CD14-positive monocyte (primary cell): ENCODE measurements around the gene CCNB2. TPM values are rescaled to one million over a fixed set of nuclear protein-coding genes. Genes with fewer than 3 reads are reported as not detected.

ENCODE experiments used
- DNase-seq, 3 donors: peaks; one replicate each; pipeline ENCODE4 v3.0.0-alpha.2; 2011 to 2022
- H2AFZ ChIP-seq: 2 replicates; pipeline ENCODE4 v1.6.0; 2012; ENCODE audit warnings: mild to moderate bottlenecking, low read depth, low read length, inconsistent platforms; ENCODE audit not compliant: insufficient read depth, poor library complexity, severe bottlenecking
- H3K27ac ChIP-seq, 2 donors: 1 replicate in 1 of 2; 2 replicates in 1 of 2; pipeline ENCODE4 v1.5.1; 2012 to 2013; ENCODE audit warnings: low read length in 2 of 2, control low read depth in 1 of 2, inconsistent platforms in 1 of 2, low read depth in 1 of 2, mild to moderate bottlenecking in 1 of 2
- H3K27me3 ChIP-seq, 2 donors: one replicate each; pipeline versions ENCODE4 v1.6.0 to v1.6.1; 2011 to 2013; ENCODE audit warnings: low read length in 2 of 2; ENCODE audit not compliant: control insufficient read depth in 2 of 2, insufficient read depth in 2 of 2
- H3K36me3 ChIP-seq, 2 donors: replicated peaks in 1 of 2; 1 replicate in 1 of 2; 2 replicates in 1 of 2; pipeline versions ENCODE4 v1.5.1 to v1.6.1; 2012 to 2013; ENCODE audit warnings: low read length in 2 of 2, control low read depth in 1 of 2, inconsistent platforms in 1 of 2, mild to moderate bottlenecking in 1 of 2; ENCODE audit not compliant: insufficient read depth in 2 of 2, control insufficient read depth in 1 of 2
- H3K4me1 ChIP-seq, 2 donors: 1 replicate in 1 of 2; 2 replicates in 1 of 2; pipeline versions ENCODE4 v1.5.1 to v1.6.1; 2012 to 2013; ENCODE audit warnings: low read length in 2 of 2, control low read depth in 1 of 2, inconsistent platforms in 1 of 2, mild to moderate bottlenecking in 1 of 2, moderate library complexity in 1 of 2; ENCODE audit not compliant: insufficient read depth in 2 of 2, control insufficient read depth in 1 of 2
- H3K4me2 ChIP-seq: replicated peaks from 2 replicates; pipeline ENCODE3; 2012; ENCODE audit warnings: low read length, moderate library complexity, mild to moderate bottlenecking; ENCODE audit not compliant: poor library complexity, severe bottlenecking; ENCODE audit errors: extremely low read depth
- H3K4me3 ChIP-seq, 3 experiments: fragments of 200-600 bp in 1 of 3; sonication (generic) in 1 of 3; replicated peaks in 1 of 3; 1 replicate in 2 of 3; 2 replicates in 1 of 3; pipeline ENCODE4 v1.5.1; 2011 to 2013; ENCODE audit warnings: low read length in 3 of 3, mild to moderate bottlenecking in 3 of 3, control low read depth in 2 of 3, low read depth in 2 of 3, inconsistent platforms in 1 of 3, moderate library complexity in 1 of 3
- H3K79me2 ChIP-seq: 2 replicates; pipeline ENCODE4 v1.6.0; 2012; ENCODE audit warnings: mild to moderate bottlenecking, control low read depth, inconsistent platforms, low read length, moderate library complexity; ENCODE audit not compliant: insufficient read depth
- H3K9ac ChIP-seq: 2 replicates; pipeline ENCODE4 v1.6.0; 2017; ENCODE audit warnings: low read length, mild to moderate bottlenecking; ENCODE audit not compliant: insufficient read depth, poor library complexity, severe bottlenecking
- H3K9me3 ChIP-seq, 2 donors: replicated peaks in 1 of 2; 1 replicate in 1 of 2; 2 replicates in 1 of 2; pipeline versions ENCODE4 v1.5.1 to v1.6.1; 2012 to 2013; ENCODE audit warnings: low read length in 2 of 2, control low read depth in 1 of 2; ENCODE audit not compliant: control insufficient read depth in 1 of 2, insufficient read depth in 1 of 2
- H4K20me1 ChIP-seq: 2 replicates; pipeline ENCODE4 v1.6.0; 2012; ENCODE audit warnings: mild to moderate bottlenecking, low read length, control low read depth, moderate library complexity; ENCODE audit not compliant: insufficient read depth
- H3K27ac Mint-ChIP-seq, 7 donors: one replicate each; pipeline ENCODE4 v1.8.0; 2020; ENCODE audit warnings: mild to moderate bottlenecking in 7 of 7, mixed read lengths in 7 of 7, moderate library complexity in 6 of 7, inconsistent platforms in 2 of 7
- H3K27me3 Mint-ChIP-seq, 3 donors: one replicate each; pipeline ENCODE4 v1.8.0; 2021 to 2022; ENCODE audit warnings: low read depth in 3 of 3, mild to moderate bottlenecking in 3 of 3, mixed read lengths in 3 of 3, moderate library complexity in 3 of 3, inconsistent platforms in 1 of 3
- H3K36me3 Mint-ChIP-seq, 2 donors: one replicate each; pipeline ENCODE4 v1.8.0; 2020; ENCODE audit warnings: mixed read lengths in 2 of 2, inconsistent platforms in 1 of 2, mild to moderate bottlenecking in 1 of 2
- H3K4me1 Mint-ChIP-seq: one replicate; pipeline ENCODE4 v1.8.0; 2020; ENCODE audit warnings: mild to moderate bottlenecking, mixed read lengths
- H3K4me3 Mint-ChIP-seq, 2 donors: one replicate each; pipeline ENCODE4 v1.8.0; 2020; ENCODE audit warnings: mild to moderate bottlenecking in 2 of 2, mixed read lengths in 2 of 2, moderate library complexity in 1 of 2
- H3K9me3 Mint-ChIP-seq, 7 donors: one replicate each; pipeline ENCODE4 v1.8.0; 2020 to 2022; ENCODE audit warnings: mixed read lengths in 7 of 7, mild to moderate bottlenecking in 6 of 7, moderate library complexity in 6 of 7, inconsistent platforms in 2 of 7
- CTCF ChIP-seq: fragments of 200-600 bp; IDR thresholded peaks from one replicate; pipeline ENCODE4 v1.8.0; 2022; ENCODE audit warnings: antibody characterized with exemption, mild to moderate bottlenecking
- WGBS: methylation state at CpG from one replicate; pipeline ENCODE4 v1.1.5; 2013; ENCODE audit warnings: missing lambda C conversion rate; ENCODE audit not compliant: insufficient coverage; 5-methylcytosine and 5-hydroxymethylcytosine counted together
- intact Hi-C, 2 donors: fragments of 100-400 bp; cut with micrococcal nuclease; formaldehyde crosslinking; loops; one replicate each; pipeline versions ENCODE4 v1.15.0 to v1.15.1; 2023
- polyA plus RNA-seq, 3 donors: library from polyadenylated mRNA; depleted of rRNA in 1 of 3; unstranded in 2 of 3; stranded (reverse) in 1 of 3; fragments of 300-500 nt in 2 of 3; fragments of >200 nt in 1 of 3; fragmentation: Illumina TruSeq in 2 of 3; gene quantifications; 1 replicate in 2 of 3; 2 replicates in 1 of 3; pipeline ENCODE4 v1.2.3, GENCODE V29; 2012 to 2021

Gene CCNB2
- polyA plus RNA-seq, 3 donors: 0.13 to 0.53 (median 0.31) TPM

GRCh38 chr15:59119625-59120024, 14.7 kb downstream of the CCNB2 start:
- H3K36me3 Mint-ChIP-seq: peaks cover 68 to 85% of the 10 kb centered on the region in 2 donors

GRCh38 chr15:59120937-59121336, 16.0 kb downstream of the CCNB2 start:
- H4K20me1 ChIP-seq: no peaks in the 10 kb centered on the region
- no peak overlapping the region for H2AFZ ChIP-seq
- H3K4me3 Mint-ChIP-seq: no peak overlapping the region
- no peaks in the 10 kb centered on the region for H3K9me3 Mint-ChIP-seq
- no peaks in the 10 kb centered on the region for H3K4me1 ChIP-seq
- no peaks in the 10 kb centered on the region for H3K27me3 Mint-ChIP-seq
- no peak overlapping the region for H3K4me3 ChIP-seq
- H3K27ac Mint-ChIP-seq: no peak overlapping the region
- H3K4me1 Mint-ChIP-seq: no peaks in the 10 kb centered on the region
- DNase-seq: no peak
- H3K9ac ChIP-seq: no peak overlapping the region
- intact Hi-C loops: no loop called here
- TF ChIP-seq CTCF: no peak
- peak overlapping the region in 1 of 2 donors; percentile 38 for H3K27ac ChIP-seq
- no peak overlapping the region for H3K4me2 ChIP-seq
- H3K36me3 Mint-ChIP-seq: peaks cover 69 to 84% of the 10 kb centered on the region in 2 donors
- 100% methylated on average over 5 of the region's 5 CpGs for WGBS
- H3K36me3 ChIP-seq: peaks cover 58 to 91% of the 10 kb centered on the region in 2 donors
- H3K9me3 ChIP-seq: no peaks in the 10 kb centered on the region
- no peaks in the 10 kb centered on the region for H3K27me3 ChIP-seq
- peaks cover 39% of the 10 kb centered on the region for H3K79me2 ChIP-seq

More at GRCh38 chr15:59119625-59120024, 14.7 kb downstream of the CCNB2 start:
- Mint-ChIP-seq H3K27ac (peak overlapping the region in 5 of 7 donors; percentile 5 to 69 (median 56)), H3K9me3 (no peaks in the 10 kb centered on the region), H3K4me3 (no peak overlapping the region), H3K4me1 (no peaks in the 10 kb centered on the region), H3K27me3 (no peaks in the 10 kb centered on the region)
- WGBS: 96% methylated on average over 3 of the region's 5 CpGs
- no peak for TF ChIP-seq CTCF
- intact Hi-C loops: no loop called here
- Histone ChIP-seq H3K4me2 (no peak overlapping the region), H3K79me2 (peaks cover 32% of the 10 kb centered on the region), H3K4me3 (no peak overlapping the region), H4K20me1 (no peaks in the 10 kb centered on the region), H3K4me1 (no peaks in the 10 kb centered on the region), H3K9ac (no peak overlapping the region), H3K9me3 (no peaks in the 10 kb centered on the region), H2AFZ (no peak overlapping the region), H3K27ac (peak overlapping the region in 1 of 2 donors; percentile 40), H3K36me3 (peaks cover 60 to 91% of the 10 kb centered on the region in 2 donors), H3K27me3 (no peaks in the 10 kb centered on the region)
- DNase-seq: no peak
